HG03139 (cell line): ENCODE data around the gene ARHGAP26.
"Not testable (repeated sequence)": the region's sequence is repeated elsewhere in the genome, so short reads cannot be mapped to it uniquely, and the experiment has no call there.

Experiments used
- ATAC-seq: cut with Tn5 transposase; IDR thresholded peaks from one replicate; pipeline ENCODE4 v1.9.1; 2021; ENCODE audit not compliant: unreplicated experiment

Gene ARHGAP26

GRCh38 chr5:142926549-142926948 is 156.4 kb downstream of the ARHGAP26 start:
- no peak for ATAC-seq

DNA sequence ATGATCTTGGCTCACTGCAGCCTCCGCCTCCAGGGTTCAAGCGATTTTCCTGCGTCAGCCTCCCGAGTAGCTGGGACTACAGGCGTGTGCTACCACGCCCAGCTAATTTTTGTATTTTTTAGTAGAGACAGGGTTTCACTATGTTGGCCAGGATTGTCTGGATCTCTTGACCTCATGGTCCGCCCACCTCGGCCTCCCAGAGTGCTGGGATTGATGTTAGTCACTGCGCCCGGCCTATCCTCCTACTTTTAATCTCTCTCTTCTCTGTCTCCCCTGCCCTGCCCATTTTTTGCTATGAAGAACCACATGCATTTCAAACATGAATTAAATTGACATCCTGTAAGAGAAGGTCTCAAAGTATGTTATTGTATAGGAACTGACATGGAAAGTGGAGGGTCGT is 158.8 kb downstream of the ARHGAP26 start:
- not testable (repeated sequence) for ATAC-seq

DNA sequence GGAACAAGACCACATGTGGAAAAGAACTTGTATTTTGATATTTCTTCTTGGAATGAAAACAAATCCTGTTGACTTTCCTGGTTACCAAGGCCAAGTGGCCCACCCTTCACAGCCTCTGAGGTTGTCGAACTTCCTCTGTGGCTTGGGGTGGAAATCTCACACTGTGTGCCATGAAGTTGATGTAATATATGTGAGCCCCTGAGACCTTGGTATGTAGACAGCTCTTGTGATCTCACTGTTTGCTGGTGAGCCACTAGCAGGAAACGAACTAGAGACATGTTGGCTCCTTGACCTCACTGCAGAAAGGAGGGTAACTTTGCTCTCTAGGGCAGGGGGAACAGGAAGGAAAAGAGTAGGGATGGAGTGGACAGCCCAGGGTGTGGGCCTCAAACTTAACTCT is 159.4 kb downstream of the ARHGAP26 start:
- no peak for ATAC-seq

DNA sequence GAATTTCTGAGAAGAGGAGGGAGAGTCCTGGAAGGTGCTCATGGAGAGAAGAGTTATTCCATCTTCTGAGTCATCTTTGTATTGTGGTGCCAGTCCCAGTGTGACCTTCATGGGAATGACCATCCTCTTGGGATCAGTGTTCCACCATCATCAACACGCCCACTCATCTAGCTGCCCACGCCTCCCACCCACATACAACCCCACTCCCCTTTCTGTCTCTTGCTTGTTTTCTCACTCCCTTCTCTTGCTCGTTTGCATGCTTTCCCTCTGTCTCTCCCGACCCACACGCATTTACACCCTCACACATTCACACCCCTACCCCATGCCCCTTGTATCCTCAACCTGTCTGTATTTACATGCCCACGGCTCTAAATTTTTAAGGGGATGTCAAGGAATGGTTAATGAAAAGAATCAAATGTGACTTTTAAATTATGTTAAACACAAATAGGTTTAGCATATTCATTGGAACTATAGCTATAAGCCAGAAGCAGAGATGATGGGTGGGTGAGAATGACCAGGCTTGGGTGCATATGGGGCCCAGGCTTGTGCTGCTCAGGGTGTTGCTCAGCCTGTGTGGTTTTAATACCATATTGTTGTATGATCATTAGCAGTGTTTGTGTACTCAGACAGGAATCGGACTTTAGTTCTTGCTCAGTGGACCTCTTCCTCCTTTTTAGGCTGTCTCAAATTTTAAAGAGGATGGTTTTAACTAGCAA is 160.4 kb downstream of the ARHGAP26 start:
- ATAC-seq = no peak

DNA sequence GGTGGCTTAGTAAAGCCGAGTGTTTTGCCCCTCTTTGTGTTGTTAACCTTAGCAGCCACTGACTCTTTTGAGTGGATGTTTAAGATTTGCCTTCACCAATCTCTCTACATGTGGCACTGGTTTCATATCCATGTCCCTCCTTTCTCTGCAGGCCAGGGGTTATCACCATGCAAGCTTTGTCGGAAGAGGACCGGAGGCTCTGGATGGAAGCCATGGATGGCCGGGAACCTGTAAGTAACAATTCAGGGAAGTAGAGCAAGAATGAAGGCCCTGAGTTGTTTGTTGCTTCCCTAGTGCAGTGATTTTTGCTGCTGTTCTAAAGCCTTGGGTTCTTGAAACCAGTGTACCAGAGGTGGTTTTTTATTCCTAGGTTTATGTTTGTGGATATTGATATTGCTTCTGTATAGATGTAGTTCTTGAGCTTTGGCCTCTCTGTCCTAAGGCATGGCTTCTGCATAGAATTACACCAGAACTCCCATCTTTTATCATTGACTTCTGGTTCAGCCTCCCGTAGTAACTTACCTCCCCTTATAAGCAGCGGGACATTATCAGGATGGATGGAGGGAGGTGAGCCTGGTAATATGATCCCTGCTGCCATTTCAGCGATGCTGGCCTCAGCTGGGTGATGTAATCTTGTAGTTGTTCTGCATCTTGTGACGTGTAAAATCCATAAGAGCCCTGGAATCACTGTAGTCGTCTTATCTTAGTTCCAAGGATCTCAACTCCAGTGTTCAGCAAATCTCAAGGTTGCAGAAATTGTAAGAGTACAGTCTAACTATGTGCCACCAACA is 161.9 kb downstream of the ARHGAP26 start:
- ATAC-seq = no peak

DNA sequence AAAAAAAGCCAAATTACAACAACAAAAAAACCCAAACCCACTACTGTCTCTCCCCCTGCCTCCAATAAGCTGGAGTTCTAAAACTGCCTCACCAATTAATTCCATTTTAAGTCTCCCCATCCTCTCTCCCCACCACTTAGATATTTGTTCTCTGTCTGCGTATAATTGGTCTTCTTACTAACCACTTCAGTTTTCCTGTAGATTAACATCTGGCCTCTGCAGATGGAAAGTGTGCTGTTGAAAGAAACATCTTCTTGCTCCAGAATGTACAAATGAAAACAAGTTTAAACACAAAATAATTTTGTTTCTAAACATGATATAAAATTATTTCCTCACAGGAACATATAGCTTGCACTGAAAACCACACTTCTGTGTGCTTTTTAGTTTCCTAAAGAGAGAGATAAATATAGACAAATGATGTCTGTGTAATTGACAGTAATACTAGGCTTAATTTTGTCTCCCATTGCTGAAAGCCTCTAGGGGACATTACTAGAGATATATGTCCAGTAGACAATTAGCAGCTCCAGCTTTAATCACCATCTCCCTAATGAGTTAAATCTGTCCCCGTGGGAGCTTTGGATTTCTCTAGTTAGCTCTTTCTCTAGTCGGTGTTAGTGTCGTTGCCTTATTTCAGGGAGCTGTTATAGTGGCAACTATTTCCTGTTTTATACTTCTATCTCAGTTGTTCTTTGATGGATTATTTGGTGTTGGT is 164.0 kb downstream of the ARHGAP26 start:
- ATAC-seq = no peak

GRCh38 chr5:142935014-142935413 is 164.8 kb downstream of the ARHGAP26 start:
- ATAC-seq = no peak

DNA sequence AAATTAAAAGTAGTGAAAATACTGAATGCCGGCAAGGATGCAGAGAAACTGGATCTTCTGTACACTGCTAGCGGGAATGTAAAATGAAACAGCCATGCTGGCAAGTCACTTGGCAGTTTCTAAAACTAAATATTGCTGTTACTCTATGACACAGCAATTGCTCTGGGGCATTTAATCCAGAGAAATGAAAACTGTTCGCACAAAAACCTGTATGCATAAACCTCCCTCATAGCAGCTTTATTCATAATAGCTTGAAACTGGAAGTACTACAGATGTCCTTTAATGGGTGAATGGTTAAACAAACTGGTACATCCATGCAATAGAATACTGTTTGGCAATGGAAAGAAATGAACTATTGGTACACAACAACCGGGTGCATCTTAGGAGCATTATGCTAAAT is 167.2 kb downstream of the ARHGAP26 start:
- ATAC-seq = no peak

DNA sequence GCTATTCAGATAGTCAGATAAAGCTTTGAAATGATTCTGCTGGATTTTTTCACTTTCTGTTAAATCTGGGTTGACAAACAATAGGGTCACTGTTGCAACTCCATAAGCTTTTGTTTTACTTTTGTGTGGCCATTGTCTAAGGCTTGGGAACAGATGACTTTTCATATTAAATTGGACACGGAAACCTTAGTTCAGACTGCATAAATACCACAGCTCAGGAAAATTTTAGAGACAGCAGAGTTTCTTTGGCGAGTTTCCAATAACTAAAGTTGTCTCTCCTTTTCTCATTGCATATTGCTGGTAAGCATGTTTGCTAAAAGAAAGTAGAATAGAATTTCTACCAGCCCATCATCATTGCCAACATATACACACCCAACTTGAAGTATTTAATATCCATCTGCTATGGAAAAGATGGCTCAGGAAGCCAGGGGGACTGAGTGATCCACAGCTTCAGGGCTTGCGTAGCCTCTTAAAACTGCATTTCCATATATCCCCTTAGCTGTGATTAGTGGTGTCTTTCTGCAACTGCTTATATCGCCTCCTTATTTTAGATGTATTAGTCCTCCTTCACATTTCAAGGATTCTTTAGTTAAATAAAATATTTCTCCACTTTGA is 168.2 kb downstream of the ARHGAP26 start:
- ATAC-seq = no peak

- ATAC-seq = no peak
These were observed 168.8 kb downstream of the ARHGAP26 start for GRCh38 chr5:142939006-142939405.

DNA sequence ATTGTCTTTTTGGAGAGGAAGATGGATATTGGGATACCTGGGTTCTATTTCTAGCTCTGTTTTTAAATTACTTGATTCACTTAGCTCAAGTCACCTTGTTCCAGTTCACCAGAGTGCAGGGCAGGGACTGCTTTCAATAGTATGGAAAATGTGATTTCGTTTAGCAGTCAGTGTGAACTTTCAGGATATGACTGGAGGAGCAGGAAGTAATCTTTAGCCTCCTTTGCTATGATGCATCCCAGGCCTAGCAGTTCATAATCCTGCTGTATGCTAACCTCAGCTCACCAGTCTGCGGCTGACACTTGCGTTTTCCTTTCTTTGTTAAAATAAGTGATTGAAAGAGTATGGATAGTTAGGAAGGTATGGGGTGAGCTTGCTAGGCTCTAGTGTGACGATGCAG is 169.7 kb downstream of the ARHGAP26 start:
- ATAC-seq = no peak

GRCh38 chr5:142941245-142941644 is 171.1 kb downstream of the ARHGAP26 start:
- ATAC-seq = no peak

- ATAC-seq = no peak
These were observed 172.7 kb downstream of the ARHGAP26 start for GRCh38 chr5:142942901-142943300.

DNA sequence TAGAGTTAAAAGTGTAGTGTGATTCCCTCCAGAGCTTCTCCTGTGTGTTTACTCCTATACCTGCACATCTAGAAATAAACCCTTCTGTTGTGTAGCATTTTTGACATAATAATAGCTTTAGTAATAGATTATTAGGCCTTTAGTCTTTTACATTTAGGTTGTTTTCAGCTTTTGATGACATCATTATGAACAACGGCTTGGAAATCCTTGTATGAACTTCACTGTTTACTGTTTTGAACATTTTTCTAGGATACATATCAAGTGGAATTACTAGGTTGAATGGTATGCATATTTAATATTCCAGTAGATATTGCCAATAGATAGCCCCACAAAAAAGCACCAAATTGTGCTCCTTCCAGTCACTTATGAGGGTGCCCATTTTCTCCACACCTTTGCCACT is 174.0 kb downstream of the ARHGAP26 start:
- ATAC-seq = no peak

- no peak for ATAC-seq
These were observed 175.1 kb downstream of the ARHGAP26 start for GRCh38 chr5:142945321-142945720.

DNA sequence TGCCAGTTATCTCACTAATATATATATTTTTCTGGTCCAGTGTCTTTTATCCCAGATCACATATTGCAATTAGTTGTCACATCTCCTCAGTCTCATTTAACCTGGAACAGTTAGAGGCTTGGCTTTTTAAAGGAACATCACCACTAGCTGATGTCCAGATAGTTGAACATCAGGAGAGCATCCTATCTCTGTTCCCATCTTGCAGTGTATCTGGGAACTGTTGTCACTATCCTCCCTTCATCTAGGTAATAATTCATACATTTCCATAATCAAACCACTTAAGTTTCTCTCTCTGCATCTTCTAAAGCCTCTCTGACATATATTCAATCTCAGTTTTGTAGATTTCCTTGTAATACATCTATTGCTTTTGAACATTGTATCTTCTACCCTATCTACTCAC is 175.7 kb downstream of the ARHGAP26 start:
- no peak for ATAC-seq

DNA sequence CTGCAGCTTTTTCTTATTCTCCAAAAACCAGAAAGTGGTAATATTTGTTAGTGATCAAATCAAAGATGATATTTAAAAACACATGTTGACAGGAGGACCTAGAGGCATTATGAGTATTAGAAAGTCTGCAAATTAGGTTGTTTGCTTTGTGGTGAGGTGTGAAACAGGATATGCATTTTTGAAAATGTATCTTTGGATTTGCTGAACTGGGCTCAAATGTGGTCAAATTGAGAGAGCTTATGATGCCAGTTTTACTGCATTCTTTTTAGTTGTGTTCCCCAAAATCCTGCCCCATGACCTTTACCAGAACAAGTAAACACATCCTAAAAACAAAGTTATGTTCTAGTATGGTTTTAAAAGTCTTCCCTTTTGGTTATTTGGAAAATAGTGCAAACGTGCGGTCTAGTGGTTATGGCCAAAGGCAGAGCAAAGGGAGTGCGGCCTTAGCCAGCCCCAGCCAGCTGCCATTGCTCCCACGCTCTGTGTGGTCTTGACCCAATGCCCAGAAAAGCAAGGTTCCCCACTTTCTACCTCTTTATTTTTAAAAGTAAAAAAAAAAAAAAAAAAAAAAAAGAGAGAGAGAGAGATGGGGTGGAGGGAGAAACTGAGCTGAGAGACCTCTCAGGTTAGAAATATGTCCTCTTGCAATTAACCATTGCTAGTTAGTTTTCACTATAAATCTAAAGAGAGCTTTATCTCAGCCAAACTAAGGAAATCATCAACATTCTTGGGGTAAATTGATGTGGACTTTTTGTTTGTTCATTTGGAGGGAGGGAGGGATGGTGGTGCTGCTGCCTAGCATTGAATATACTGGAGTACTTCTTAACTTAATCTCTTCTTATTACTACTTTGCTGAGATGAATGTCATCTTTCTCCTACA is 176.6 kb downstream of the ARHGAP26 start:
- no peak for ATAC-seq

DNA sequence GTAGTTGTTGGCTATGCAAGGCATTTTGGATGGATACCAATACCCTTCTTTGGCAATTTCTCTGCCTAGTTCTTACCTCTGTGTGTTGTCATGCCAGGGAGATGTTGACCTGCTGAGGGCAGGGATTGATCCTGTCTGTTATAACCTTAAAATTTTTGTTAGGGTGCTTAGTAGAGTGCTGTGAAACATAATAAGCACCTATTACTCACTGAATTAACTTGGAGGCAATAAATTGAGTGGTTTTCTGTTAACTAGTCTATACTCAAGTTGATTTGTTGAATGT is 177.2 kb downstream of the ARHGAP26 start:
- no peak for ATAC-seq

DNA sequence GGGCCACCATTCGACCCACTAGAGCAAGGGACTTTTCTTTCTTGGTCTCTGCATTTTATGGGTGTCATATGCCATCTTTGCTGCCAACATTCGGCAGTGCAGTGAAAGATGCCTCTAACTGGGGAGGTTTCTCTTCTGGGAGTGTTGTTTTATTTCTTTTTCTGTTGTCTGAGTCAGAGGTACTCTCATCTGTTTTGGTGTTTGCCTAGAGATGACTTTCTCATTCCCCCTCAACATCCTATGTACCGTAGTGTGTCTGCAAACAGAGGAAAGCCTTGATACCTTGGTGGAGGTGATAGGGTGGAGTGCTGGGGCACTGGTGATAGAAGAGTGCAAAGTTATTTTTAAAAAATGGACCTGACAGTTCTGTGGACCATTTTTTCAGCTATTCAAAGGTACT is 182.1 kb downstream of the ARHGAP26 start:
- ATAC-seq = no peak

DNA sequence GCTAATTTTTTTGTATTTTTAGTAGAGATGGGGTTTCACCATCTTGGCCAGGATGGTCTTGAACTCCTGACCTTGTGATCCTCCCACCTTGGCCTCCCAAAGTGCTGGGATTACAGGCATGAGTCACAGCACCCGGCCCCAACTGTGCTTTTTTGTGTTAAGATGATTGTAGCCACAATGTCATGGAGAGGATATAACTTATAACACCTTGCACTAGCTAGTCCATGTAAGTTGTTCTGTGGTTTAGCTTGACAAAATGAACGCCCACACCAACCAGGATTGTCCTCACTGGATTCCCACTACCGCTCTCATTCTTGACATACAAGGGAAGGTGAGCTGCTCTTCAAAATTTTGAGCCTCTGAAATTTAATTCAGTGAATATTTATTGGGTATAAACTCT is 182.7 kb downstream of the ARHGAP26 start:
- not testable (repeated sequence) for ATAC-seq

DNA sequence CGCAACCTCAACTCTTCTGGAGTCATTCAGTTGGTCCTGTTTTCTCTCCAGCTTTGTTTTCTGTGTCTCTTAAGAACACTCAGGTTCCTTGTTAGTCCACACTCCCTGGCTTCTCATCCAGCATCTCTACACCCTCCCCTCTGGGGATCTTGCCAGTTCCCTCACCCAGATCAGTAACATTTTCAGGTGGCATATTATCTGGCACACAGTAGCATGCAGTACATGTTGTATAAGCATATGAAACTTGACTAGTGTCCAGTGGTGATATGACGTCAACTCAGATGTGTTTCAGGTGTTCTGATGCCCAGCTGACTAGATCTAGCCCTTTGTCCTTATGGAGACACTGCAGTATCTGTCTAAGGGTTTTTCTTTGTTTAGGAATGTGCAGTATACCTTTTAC is 184.3 kb downstream of the ARHGAP26 start:
- no peak for ATAC-seq
